Measurements from ENCODE around the gene LMTK2.

The LMTK2 gene

GRCh38 chr7:98086281-98086718 is 20.4 kb upstream of the LMTK2 start:
- H3K4me3 ChIP-seq (ENCODE audit: low read length), result no peak overlapping the region
- DNase-seq (ENCODE audit: low read depth), result no peak
- no peak for TF ChIP-seq CTCF (conservative IDR thresholded peaks at IDR 0.05; ENCODE audit: low read length)

- no peak for TF ChIP-seq CTCF (conservative IDR thresholded peaks at IDR 0.05; ENCODE audit: low read length)
- H3K4me3 ChIP-seq (ENCODE audit: low read length), result no peak overlapping the region
- no peak for DNase-seq (ENCODE audit: low read depth)
Observed at GRCh38 chr7:98088109-98088508, 18.6 kb upstream of the LMTK2 start.

- no peak for TF ChIP-seq CTCF (conservative IDR thresholded peaks at IDR 0.05; ENCODE audit: low read length)
- H3K4me3 ChIP-seq (ENCODE audit: low read length), result no peak overlapping the region
- DNase-seq (ENCODE audit: low read depth), result no peak
Observed at GRCh38 chr7:98090116-98090515, 16.5 kb upstream of the LMTK2 start.

GRCh38 chr7:98091061-98091460 is 15.6 kb upstream of the LMTK2 start:
- H3K4me3 ChIP-seq (ENCODE audit: low read length), result no peak overlapping the region
- DNase-seq (ENCODE audit: low read depth), result no peak
- no peak for TF ChIP-seq CTCF (conservative IDR thresholded peaks at IDR 0.05; ENCODE audit: low read length)

GRCh38 chr7:98091523-98091922 is 15.1 kb upstream of the LMTK2 start:
- DNase-seq (ENCODE audit: low read depth), result no peak
- no peak for TF ChIP-seq CTCF (conservative IDR thresholded peaks at IDR 0.05; ENCODE audit: low read length)
- no peak overlapping the region for H3K4me3 ChIP-seq (ENCODE audit: low read length)

- TF ChIP-seq CTCF (conservative IDR thresholded peaks at IDR 0.05; ENCODE audit: low read length), result no peak
- no peak for DNase-seq (ENCODE audit: low read depth)
- H3K4me3 ChIP-seq (ENCODE audit: low read length), result no peak overlapping the region
Observed at GRCh38 chr7:98097042-98097645, 9.5 kb upstream of the LMTK2 start.

- H3K4me3 ChIP-seq (ENCODE audit: low read length), result no peak overlapping the region
- DNase-seq (ENCODE audit: low read depth), result no peak
- no peak for TF ChIP-seq CTCF (conservative IDR thresholded peaks at IDR 0.05; ENCODE audit: low read length)
Observed at GRCh38 chr7:98100088-98100487, 6.6 kb upstream of the LMTK2 start.
